MM.1S (cell line): Measurements from ENCODE around the gene PHTF2.

Experiments
- DNase-seq: peaks from one replicate; pipeline ENCODE4 v3.0.0-alpha.2; 2015
- H2AFZ ChIP-seq: fragments of 300-600 bp; sonication (generic); 2 replicates; pipeline ENCODE4 v1.6.0; 2016; ENCODE audit warnings: antibody characterized with exemption, low read length
- H3F3A ChIP-seq: fragments of 300-600 bp; sonication (generic); 2 replicates; pipeline ENCODE4 v1.6.1; 2016; ENCODE audit warnings: mild to moderate bottlenecking, antibody characterized with exemption, low read length, moderate library complexity, mixed read lengths; ENCODE audit not compliant: insufficient read depth
- H3K27ac ChIP-seq: fragments of 300-600 bp; sonication (generic); 2 replicates; pipeline ENCODE4 v1.5.1; 2016; ENCODE audit warnings: mild to moderate bottlenecking, low read length
- H3K27me3 ChIP-seq: fragments of 300-600 bp; sonication (generic); replicated peaks from 2 replicates; pipeline ENCODE4 v1.6.0; 2016; ENCODE audit warnings: low read length; ENCODE audit not compliant: insufficient read depth
- H3K36me3 ChIP-seq: fragments of 300-600 bp; sonication (generic); replicated peaks from 2 replicates; pipeline ENCODE4 v1.6.1; 2016; ENCODE audit warnings: mild to moderate bottlenecking, low read length, mixed read lengths; ENCODE audit not compliant: insufficient read depth
- H3K4me1 ChIP-seq: fragments of 300-600 bp; sonication (generic); 2 replicates; pipeline ENCODE4 v1.6.1; 2016; ENCODE audit warnings: low read length, mixed read lengths
- H3K4me2 ChIP-seq: fragments of 300-600 bp; sonication (generic); 2 replicates; pipeline ENCODE4 v1.6.0; 2016; ENCODE audit warnings: low read depth, low read length
- H3K4me3 ChIP-seq: fragments of 300-600 bp; sonication (generic); 2 replicates; pipeline ENCODE4 v1.5.1; 2016; ENCODE audit warnings: low read length, mixed read lengths
- H3K79me2 ChIP-seq: fragments of 300-600 bp; sonication (generic); 2 replicates; pipeline ENCODE4 v1.6.1; 2016; ENCODE audit warnings: mixed run types, low read length, mixed read lengths
- H3K9ac ChIP-seq: fragments of 300-600 bp; sonication (generic); 2 replicates; pipeline ENCODE4 v1.6.1; 2016; ENCODE audit warnings: low read length, mixed read lengths
- H3K9me2 ChIP-seq: fragments of 300-600 bp; sonication (generic); replicated peaks from 2 replicates; pipeline ENCODE4 v1.6.1; 2016; ENCODE audit warnings: mild to moderate bottlenecking, low read length, mixed read lengths; ENCODE audit not compliant: insufficient read depth
- H3K9me3 ChIP-seq: fragments of 300-600 bp; sonication (generic); replicated peaks from 2 replicates; pipeline ENCODE4 v1.6.1; 2016; ENCODE audit warnings: mild to moderate bottlenecking, low read length, mixed read lengths; ENCODE audit not compliant: insufficient read depth
- H4K20me1 ChIP-seq: fragments of 300-600 bp; sonication (generic); 2 replicates; pipeline ENCODE4 v1.6.1; 2016; ENCODE audit warnings: mild to moderate bottlenecking, low read length, moderate library complexity, mixed read lengths; ENCODE audit not compliant: insufficient read depth
- CTCF ChIP-seq: fragments of 300-600 bp; sonication (generic); IDR thresholded peaks from 2 replicates; pipeline ENCODE4 v1.5.1; 2016; ENCODE audit warnings: antibody characterized with exemption, low read length, mixed read lengths
- EZH2 ChIP-seq: fragments of 300-600 bp; sonication (generic); optimal IDR thresholded peaks from 2 replicates; pipeline ENCODE3; 2017; ENCODE audit warnings: low read depth, mild to moderate bottlenecking, antibody characterized with exemption, low read length, mixed read lengths
- EZH2phosphoT487 ChIP-seq: fragments of 300-600 bp; sonication (generic); IDR thresholded peaks from 2 replicates; pipeline ENCODE4 v1.6.1; 2018; ENCODE audit warnings: antibody characterized with exemption, low read length

Gene PHTF2

DNA sequence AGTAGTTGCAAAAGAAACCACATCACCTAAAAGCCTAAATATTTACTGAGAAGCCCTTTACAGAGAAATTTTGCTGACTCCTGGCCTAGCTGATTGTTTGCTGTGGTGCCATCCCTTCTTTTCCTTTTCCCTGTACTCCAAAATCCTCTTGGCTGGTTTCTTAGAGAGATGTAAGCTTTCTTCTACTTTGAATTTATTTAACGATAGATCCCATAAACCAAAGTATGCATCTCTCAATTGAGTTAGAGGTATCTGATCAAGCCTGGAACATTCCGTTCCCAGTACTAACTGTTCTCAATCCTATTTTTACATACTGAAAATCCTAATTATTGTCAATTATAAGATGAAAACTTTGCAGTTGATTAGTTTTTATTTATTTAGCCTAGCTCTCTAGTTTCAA is 6.6 kb upstream of the PHTF2 start:
- TF ChIP-seq EZH2 = no peak
- no peak for TF ChIP-seq CTCF
- TF ChIP-seq EZH2phosphoT487 = no peak
- Histone ChIP-seq H3K9ac (no peak overlapping the region), H4K20me1 (no peaks in the 10 kb centered on the region), H3K79me2 (peaks cover 27% of the 10 kb centered on the region), H3K36me3 (no peaks in the 10 kb centered on the region), H3K9me2 (no peaks in the 10 kb centered on the region), H3K9me3 (no peaks in the 10 kb centered on the region), H3K27ac (no peak overlapping the region), H3K4me3 (no peak overlapping the region), H3K4me1 (peaks cover 8% of the 10 kb centered on the region), H3K27me3 (no peaks in the 10 kb centered on the region), H3F3A (peaks cover 4% of the 10 kb centered on the region; the same call in 1 of the 2 replicates), H2AFZ (no peak overlapping the region), H3K4me2 (no peak overlapping the region)
- no peak for DNase-seq

GRCh38 chr7:77794000-77794399 is 4.6 kb upstream of the PHTF2 start:
- Histone ChIP-seq H4K20me1 (no peaks in the 10 kb centered on the region), H3K79me2 (peaks cover 40% of the 10 kb centered on the region), H2AFZ (no peak overlapping the region), H3K27me3 (no peaks in the 10 kb centered on the region), H3K4me1 (peaks cover 13% of the 10 kb centered on the region), H3K27ac (no peak overlapping the region), H3K36me3 (no peaks in the 10 kb centered on the region), H3K9me2 (no peaks in the 10 kb centered on the region), H3K9ac (no peak overlapping the region), H3K9me3 (no peaks in the 10 kb centered on the region), H3F3A (peaks cover 4% of the 10 kb centered on the region; the same call in 1 of the 2 replicates), H3K4me2 (no peak overlapping the region), H3K4me3 (no peak overlapping the region)
- DNase-seq = no peak
- TF ChIP-seq CTCF = no peak
- TF ChIP-seq EZH2phosphoT487 = no peak
- TF ChIP-seq EZH2 = no peak

DNA sequence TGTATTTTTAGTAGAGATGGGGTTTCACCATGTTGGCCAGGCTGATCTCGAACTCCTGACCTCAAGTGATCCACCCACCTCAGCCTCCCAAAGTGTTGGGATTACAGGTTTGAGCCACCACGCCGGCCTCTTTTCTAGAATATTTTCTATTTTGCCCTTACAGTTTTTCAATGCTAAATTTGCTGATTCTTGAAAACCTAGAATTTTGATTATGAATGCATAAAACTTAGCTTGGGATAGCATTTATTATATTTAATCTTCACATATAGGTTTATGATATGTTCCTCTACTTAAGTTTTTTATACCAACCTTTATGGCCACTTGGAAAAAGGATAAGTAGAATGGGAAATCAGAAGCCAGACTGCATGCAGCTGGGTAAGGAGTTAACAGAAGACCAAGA is 2.5 kb upstream of the PHTF2 start:
- Histone ChIP-seq H3K36me3 (no peaks in the 10 kb centered on the region), H3F3A (peaks cover 4% of the 10 kb centered on the region; the same call in 1 of the 2 replicates), H3K9me2 (no peaks in the 10 kb centered on the region), H3K4me1 (peaks cover 19% of the 10 kb centered on the region), H3K27me3 (no peaks in the 10 kb centered on the region), H3K27ac (no peak overlapping the region), H3K9ac (no peak overlapping the region), H3K4me3 (no peak overlapping the region), H3K9me3 (no peaks in the 10 kb centered on the region), H3K4me2 (peak overlapping the region; percentile 87; the same call in 1 of the 2 replicates), H3K79me2 (peaks cover 61% of the 10 kb centered on the region), H4K20me1 (no peaks in the 10 kb centered on the region), H2AFZ (no peak overlapping the region)
- no peak for TF ChIP-seq CTCF
- TF ChIP-seq EZH2 = no peak
- TF ChIP-seq EZH2phosphoT487 = no peak
- no peak for DNase-seq
